Osteocyte (in vitro differentiated cells): ENCODE measurements around the gene NOD2. TPM values are rescaled to one million over a fixed set of nuclear protein-coding genes. Genes with fewer than 3 reads are reported as not detected.

Source experiments
- DNase-seq: peaks from one replicate; pipeline ENCODE4 v3.0.0; 2021; ENCODE audit warnings: mixed read lengths; ENCODE audit not compliant: unreplicated experiment; ENCODE audit errors: extremely low spot score
- H3K27ac Mint-ChIP-seq: one replicate; pipeline ENCODE4 v1.8.0; 2021; ENCODE audit warnings: mild to moderate bottlenecking, mixed read lengths; ENCODE audit not compliant: unreplicated experiment
- H3K27me3 Mint-ChIP-seq: one replicate; pipeline ENCODE4 v1.8.0; 2021; ENCODE audit warnings: mixed read lengths; ENCODE audit not compliant: unreplicated experiment
- H3K36me3 Mint-ChIP-seq: one replicate; pipeline ENCODE4 v1.8.0; 2021; ENCODE audit warnings: mixed read lengths; ENCODE audit not compliant: unreplicated experiment
- H3K4me1 Mint-ChIP-seq: one replicate; pipeline ENCODE4 v1.8.0; 2021; ENCODE audit warnings: mixed read lengths; ENCODE audit not compliant: unreplicated experiment
- H3K4me3 Mint-ChIP-seq: one replicate; pipeline ENCODE4 v1.8.0; 2021; ENCODE audit warnings: mild to moderate bottlenecking, moderate library complexity, mixed read lengths; ENCODE audit not compliant: unreplicated experiment
- H3K9me3 Mint-ChIP-seq: one replicate; pipeline ENCODE4 v1.8.0; 2021; ENCODE audit warnings: mixed read lengths; ENCODE audit not compliant: unreplicated experiment
- total RNA-seq: library from RNA; stranded (reverse); gene quantifications from 2 replicates; pipeline ENCODE4 v1.2.1, GENCODE V29; 2021
- TF ChIP-seq, protein P1 (sequence below): fragments of 200-600 bp; sonication (generic); IDR thresholded peaks from 2 replicates; pipeline ENCODE4 v1.5.0; 2021; ENCODE audit warnings: antibody characterized with exemption, mild to moderate bottlenecking, moderate library complexity

The NOD2 gene
- total RNA-seq, 1 donor from 2014 or later: not detected

DNA sequence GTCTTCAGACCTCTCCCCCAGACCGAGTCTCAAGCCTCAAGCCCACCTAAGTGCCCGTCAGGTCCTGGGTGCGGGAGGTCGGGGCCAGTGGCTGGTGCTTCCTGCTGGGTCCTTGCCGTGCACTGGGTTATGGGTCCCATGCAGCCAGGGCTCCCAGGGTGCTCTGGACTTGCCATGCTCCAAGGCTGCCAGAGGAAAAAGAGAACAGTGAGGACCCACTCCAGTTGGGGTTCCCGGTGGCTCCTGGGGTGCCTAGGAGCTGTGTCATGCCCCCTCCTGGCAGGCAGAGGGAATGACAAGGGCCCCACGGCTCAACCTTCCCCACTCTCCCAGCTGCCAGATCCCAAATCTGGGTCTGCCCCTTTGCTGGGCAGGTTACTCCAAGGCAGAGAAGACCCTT, 16.1 kb upstream of the NOD2 start:
- TF ChIP-seq, protein P1, sequence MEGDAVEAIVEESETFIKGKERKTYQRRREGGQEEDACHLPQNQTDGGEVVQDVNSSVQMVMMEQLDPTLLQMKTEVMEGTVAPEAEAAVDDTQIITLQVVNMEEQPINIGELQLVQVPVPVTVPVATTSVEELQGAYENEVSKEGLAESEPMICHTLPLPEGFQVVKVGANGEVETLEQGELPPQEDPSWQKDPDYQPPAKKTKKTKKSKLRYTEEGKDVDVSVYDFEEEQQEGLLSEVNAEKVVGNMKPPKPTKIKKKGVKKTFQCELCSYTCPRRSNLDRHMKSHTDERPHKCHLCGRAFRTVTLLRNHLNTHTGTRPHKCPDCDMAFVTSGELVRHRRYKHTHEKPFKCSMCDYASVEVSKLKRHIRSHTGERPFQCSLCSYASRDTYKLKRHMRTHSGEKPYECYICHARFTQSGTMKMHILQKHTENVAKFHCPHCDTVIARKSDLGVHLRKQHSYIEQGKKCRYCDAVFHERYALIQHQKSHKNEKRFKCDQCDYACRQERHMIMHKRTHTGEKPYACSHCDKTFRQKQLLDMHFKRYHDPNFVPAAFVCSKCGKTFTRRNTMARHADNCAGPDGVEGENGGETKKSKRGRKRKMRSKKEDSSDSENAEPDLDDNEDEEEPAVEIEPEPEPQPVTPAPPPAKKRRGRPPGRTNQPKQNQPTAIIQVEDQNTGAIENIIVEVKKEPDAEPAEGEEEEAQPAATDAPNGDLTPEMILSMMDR: peak; percentile 16
- H3K27me3 Mint-ChIP-seq: no peaks in the 10 kb centered on the region
- peaks cover 3% of the 10 kb centered on the region for H3K9me3 Mint-ChIP-seq
- no peak for DNase-seq
- no peak overlapping the region for H3K27ac Mint-ChIP-seq
- no peaks in the 10 kb centered on the region for H3K36me3 Mint-ChIP-seq
- H3K4me3 Mint-ChIP-seq: no peak overlapping the region
- H3K4me1 Mint-ChIP-seq: no peaks in the 10 kb centered on the region

DNA sequence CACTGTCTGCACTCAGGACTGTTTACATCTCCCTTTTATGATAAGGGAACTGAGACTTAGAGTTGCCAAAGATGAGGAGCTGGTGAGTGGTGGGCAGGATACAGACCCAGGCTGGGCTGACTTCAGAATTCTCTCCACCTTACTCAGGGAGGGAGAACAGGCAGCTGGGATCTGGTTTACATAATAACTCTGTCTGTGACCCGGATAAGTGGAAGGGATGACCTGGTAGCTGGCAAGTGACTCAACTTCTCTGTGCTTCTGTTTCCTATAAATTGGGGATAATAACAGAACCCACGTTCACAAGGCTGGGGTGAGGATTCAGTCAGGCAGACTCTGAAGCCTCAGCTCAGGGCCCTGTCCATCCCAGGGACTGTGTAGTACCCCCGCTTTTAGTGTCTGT, 14.9 kb upstream of the NOD2 start:
- Mint-ChIP-seq H3K36me3 (no peaks in the 10 kb centered on the region), H3K9me3 (no peaks in the 10 kb centered on the region), H3K4me1 (no peaks in the 10 kb centered on the region), H3K27ac (no peak overlapping the region), H3K27me3 (peaks cover 3% of the 10 kb centered on the region), H3K4me3 (no peak overlapping the region)
- no peak for DNase-seq
- TF ChIP-seq, protein P1: no peak

DNA sequence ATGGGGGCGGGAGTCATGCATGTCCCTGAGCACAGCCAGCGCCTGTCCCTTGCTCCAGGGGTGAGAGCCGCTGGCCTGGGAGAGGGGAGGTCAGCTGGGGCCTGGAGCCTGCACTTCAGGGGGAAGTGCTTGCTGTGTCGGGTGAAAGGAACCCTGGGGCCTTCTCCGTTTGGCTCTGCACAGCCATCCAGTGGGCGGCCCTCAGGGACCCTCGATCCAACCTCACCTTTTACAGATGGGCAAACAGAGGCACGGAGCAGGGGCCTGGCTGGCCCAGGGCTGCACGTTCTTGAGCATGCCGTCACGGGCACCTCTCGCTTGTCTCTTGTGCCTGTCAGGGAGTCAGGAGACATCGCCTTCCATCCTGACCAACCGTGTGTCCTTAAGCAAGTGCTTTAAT, 14.1 kb upstream of the NOD2 start:
- no peak overlapping the region for H3K4me3 Mint-ChIP-seq
- no peak overlapping the region for H3K27ac Mint-ChIP-seq
- no peak for DNase-seq
- TF ChIP-seq, protein P1: no peak
- no peaks in the 10 kb centered on the region for H3K9me3 Mint-ChIP-seq
- peaks cover 3% of the 10 kb centered on the region for H3K27me3 Mint-ChIP-seq
- H3K4me1 Mint-ChIP-seq: no peaks in the 10 kb centered on the region
- no peaks in the 10 kb centered on the region for H3K36me3 Mint-ChIP-seq

DNA sequence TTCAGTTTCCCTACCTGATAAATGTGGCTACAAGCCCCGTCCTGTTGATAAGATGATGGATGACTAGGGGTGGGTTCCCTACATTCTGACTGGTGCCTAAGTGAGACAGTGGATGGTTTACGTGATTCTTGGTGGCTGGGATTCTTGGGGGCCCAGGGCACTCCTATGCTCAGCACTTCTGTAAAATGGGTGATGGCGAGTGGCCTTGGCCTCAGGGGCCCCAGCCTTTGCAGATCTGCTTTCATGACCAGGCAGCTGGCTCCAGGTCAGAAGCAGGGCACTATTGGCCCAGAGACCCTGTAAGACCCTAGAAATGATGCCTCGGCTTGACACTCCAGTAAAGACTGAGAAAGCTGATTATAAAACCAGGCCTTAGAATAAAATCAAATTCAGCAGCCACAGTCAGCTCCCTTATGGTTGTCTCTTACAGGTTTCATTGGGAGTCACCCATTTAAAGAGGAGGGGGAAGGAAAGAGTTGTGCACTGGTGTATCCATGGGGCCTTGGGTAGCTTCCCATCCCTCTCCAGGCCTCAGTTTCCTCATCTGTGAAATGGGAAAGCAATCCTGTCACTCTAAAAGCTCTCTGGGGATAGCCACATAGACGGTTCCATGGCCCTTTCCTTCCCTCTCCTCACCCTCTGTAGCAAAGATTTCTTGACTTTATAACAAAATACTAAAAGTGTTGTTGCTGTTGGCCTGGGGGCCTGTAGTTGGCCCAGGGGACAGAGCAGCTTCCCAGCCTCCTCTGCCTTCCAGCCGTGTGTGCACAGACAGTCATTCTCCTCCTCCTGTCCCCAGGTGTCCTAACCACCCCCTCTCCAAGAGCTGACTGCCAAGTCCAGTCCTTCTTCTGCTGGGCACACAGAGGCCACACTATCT, 13.5 kb upstream of the NOD2 start:
- no peaks in the 10 kb centered on the region for H3K36me3 Mint-ChIP-seq
- H3K4me1 Mint-ChIP-seq: no peaks in the 10 kb centered on the region
- no peak overlapping the region for H3K4me3 Mint-ChIP-seq
- H3K27ac Mint-ChIP-seq: no peak overlapping the region
- H3K27me3 Mint-ChIP-seq: peaks cover 3% of the 10 kb centered on the region
- no peaks in the 10 kb centered on the region for H3K9me3 Mint-ChIP-seq
- TF ChIP-seq, protein P1: no peak
- DNase-seq: no peak

DNA sequence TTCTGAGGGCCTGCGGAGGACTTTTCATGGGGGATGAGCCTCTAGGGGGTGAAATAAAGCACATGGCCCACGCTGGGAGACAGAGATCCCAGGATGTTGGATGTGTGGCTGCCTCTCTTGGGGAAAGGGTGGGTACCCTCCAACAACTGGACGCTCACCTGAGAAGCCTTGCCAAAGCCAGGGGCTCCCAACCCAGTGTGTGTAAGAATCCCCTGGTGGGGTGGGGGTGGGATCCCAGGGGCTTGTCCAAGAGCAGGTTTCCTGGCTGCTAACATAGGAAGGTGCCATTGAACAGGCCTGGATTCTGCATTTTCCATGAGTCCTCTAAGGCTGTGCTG, 12.9 kb upstream of the NOD2 start:
- Mint-ChIP-seq H3K27ac (no peak overlapping the region), H3K9me3 (no peaks in the 10 kb centered on the region), H3K4me1 (no peaks in the 10 kb centered on the region), H3K4me3 (no peak overlapping the region), H3K36me3 (no peaks in the 10 kb centered on the region), H3K27me3 (peaks cover 3% of the 10 kb centered on the region)
- no peak for DNase-seq
- TF ChIP-seq, protein P1: no peak
